Measurements from ENCODE around the gene PLXNA1.

GRCh38 chr3:127011270-127011992, 28.5 kb downstream of the PLXNA1 start:
- TF ChIP-seq CTCF (IDR thresholded peaks at IDR 0.05) = no peak
- no peak for TF ChIP-seq EZH2phosphoT487 (IDR thresholded peaks at IDR 0.05)
- no peak for TF ChIP-seq EZH2 (IDR thresholded peaks at IDR 0.05)

Measured in neural progenitor cell (in vitro differentiated cells).